Measurements from ENCODE around the gene ANKS3.

The ANKS3 gene

DNA sequence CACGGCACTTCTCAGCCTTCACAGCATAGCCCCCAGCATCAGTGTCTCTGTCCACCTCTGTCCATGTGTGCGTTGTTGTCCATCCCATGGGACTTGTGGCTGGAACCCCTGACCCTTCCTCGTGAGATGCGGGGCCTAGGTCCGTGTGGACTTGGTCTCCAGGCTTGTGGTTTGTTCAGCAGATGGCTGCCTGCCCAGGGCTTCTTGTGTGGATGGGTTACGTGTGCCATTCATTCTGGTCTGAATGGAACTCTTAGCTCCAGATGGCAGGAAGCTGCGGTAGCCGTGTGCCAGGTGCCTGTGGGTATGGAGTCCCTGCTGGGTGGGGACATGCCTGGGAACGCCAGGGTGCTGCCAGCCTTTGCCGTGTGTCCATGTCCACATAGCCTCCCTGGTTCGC lies 72.4 kb downstream of the ANKS3 start:
- peaks cover 5 to 31% (median 17%) of the 10 kb centered on the region in 5 donors for H3K4me1 ChIP-seq (ENCODE audit: control insufficient read depth in 5 of 5, insufficient read depth in 5 of 5, low read length in 5 of 5)
- no peak overlapping the region for H3K27ac ChIP-seq (ENCODE audit: low read depth, low read length)
- H3K9me3 ChIP-seq (ENCODE audit: control insufficient read depth in 5 of 5, low read length in 5 of 5): no peaks in the 10 kb centered on the region
- no peaks in the 10 kb centered on the region for H3K27me3 ChIP-seq (ENCODE audit: control insufficient read depth in 5 of 5, insufficient read depth in 4 of 5, low read length in 5 of 5)
- no peak overlapping the region for H3K4me3 ChIP-seq (ENCODE audit: low read depth in 1 of 5, low read length in 5 of 5)
- H3K36me3 ChIP-seq (ENCODE audit: control insufficient read depth in 5 of 5, insufficient read depth in 5 of 5, low read length in 5 of 5): peaks cover 0 to 71% (median 44%) of the 10 kb centered on the region in 5 donors
- no peak overlapping the region for H3K9ac ChIP-seq (ENCODE audit: low read length in 5 of 5)

DNA sequence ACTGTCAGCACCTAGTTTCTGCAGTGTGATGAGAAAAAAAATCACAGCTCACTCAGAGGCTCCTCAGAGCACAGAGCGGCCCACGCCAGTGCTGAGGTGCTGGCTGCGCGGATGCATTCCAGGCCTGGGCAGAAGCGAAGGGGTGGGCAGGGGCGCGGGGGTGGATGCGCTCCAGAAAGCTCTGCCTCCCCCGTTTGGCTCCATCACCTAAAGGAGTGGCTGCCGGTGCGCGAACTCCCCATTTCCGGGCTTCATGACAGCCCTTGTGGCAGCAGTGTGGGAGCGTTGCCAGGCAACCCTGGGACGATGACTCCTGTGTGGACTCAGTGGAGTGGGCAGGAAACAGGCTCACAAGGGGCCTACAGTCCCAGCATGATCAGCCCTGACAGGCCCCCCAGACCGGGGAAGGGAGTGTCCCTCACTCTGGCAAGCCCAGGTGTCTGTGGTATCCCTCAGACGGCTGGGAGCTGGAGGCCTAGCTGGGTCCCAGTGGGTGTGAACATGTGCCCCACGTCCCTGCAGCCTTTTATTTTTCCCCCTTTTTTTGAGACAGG lies 73.5 kb downstream of the ANKS3 start:
- Histone ChIP-seq H3K9ac (ENCODE audit: low read length in 5 of 5) (no peak overlapping the region), H3K36me3 (ENCODE audit: control insufficient read depth in 5 of 5, insufficient read depth in 5 of 5, low read length in 5 of 5) (peaks cover 0 to 74% (median 45%) of the 10 kb centered on the region in 5 donors), H3K4me1 (ENCODE audit: control insufficient read depth in 5 of 5, insufficient read depth in 5 of 5, low read length in 5 of 5) (peaks cover 5 to 29% (median 17%) of the 10 kb centered on the region in 5 donors), H3K27ac (ENCODE audit: low read depth, low read length) (no peak overlapping the region), H3K4me3 (ENCODE audit: low read depth in 1 of 5, low read length in 5 of 5) (no peak overlapping the region), H3K9me3 (ENCODE audit: control insufficient read depth in 5 of 5, low read length in 5 of 5) (no peaks in the 10 kb centered on the region), H3K27me3 (ENCODE audit: control insufficient read depth in 5 of 5, insufficient read depth in 4 of 5, low read length in 5 of 5) (no peaks in the 10 kb centered on the region)

DNA sequence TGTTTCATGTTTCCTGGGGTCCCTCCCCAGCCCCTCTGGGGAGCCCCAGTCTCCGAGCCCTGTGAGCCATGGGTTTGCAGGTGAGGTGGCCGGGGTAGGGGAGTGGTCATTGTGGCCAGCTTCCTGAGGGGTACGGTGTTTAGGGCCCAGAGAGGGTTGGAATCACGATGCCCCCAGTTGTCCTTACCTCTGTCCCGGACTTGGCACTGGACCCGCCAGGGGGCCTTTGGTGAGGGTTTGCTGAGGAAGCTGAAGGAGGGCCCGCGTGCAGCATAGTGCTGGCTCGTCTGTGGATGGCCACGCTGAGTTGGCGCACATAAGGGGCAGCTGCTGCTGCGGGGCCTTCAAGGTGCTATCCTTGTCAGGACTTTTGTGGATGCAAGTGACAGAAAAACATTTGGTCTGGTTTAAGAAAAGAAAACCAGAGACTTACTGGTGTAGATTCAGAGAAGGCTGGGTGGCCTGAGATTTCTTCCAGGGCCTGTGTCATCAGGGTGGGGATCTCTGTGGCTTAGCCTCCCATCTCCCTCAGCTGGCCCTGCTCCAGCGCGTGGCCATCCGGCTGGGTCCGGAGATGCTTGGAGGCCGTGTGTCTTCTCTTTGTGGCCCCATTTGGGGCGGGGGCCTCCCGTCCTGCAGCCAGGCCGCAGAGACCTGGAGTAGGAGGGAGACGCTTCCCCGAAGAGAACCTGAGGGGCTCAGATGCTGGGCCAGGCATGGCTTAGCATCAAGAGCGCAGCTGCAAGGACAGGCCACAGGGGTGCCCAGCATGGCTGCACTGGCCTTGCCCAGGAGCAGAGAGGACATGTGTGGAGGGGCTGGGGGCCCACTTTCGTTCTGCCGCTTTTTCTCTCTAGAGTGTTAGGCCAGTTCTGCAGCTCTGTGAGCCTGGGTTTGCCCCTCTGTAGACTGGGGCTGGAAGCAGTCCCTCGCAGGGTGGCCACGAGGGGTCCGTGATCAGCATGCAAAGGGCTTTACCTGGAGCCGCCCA lies 74.4 kb downstream of the ANKS3 start:
- H3K9me3 ChIP-seq (ENCODE audit: control insufficient read depth in 5 of 5, low read length in 5 of 5): no peaks in the 10 kb centered on the region
- H3K9ac ChIP-seq (ENCODE audit: low read length in 5 of 5): no peak overlapping the region
- H3K36me3 ChIP-seq (ENCODE audit: control insufficient read depth in 5 of 5, insufficient read depth in 5 of 5, low read length in 5 of 5): peaks cover 0 to 79% (median 51%) of the 10 kb centered on the region in 5 donors
- H3K4me1 ChIP-seq (ENCODE audit: control insufficient read depth in 5 of 5, insufficient read depth in 5 of 5, low read length in 5 of 5): peaks cover 5 to 20% (median 12%) of the 10 kb centered on the region in 5 donors
- H3K4me3 ChIP-seq (ENCODE audit: low read depth in 1 of 5, low read length in 5 of 5): no peak overlapping the region
- H3K27ac ChIP-seq (ENCODE audit: low read depth, low read length): no peak overlapping the region
- H3K27me3 ChIP-seq (ENCODE audit: control insufficient read depth in 5 of 5, insufficient read depth in 4 of 5, low read length in 5 of 5): no peaks in the 10 kb centered on the region

- peaks cover 0 to 94% (median 64%) of the 10 kb centered on the region in 5 donors for H3K36me3 ChIP-seq (ENCODE audit: control insufficient read depth in 5 of 5, insufficient read depth in 5 of 5, low read length in 5 of 5)
- no peaks in the 10 kb centered on the region for H3K9me3 ChIP-seq (ENCODE audit: control insufficient read depth in 5 of 5, low read length in 5 of 5)
- H3K27me3 ChIP-seq (ENCODE audit: control insufficient read depth in 5 of 5, insufficient read depth in 4 of 5, low read length in 5 of 5): no peaks in the 10 kb centered on the region
- H3K4me3 ChIP-seq (ENCODE audit: low read depth in 1 of 5, low read length in 5 of 5): no peak overlapping the region
- H3K27ac ChIP-seq (ENCODE audit: low read depth, low read length): no peak overlapping the region
- H3K9ac ChIP-seq (ENCODE audit: low read length in 5 of 5): no peak overlapping the region
- H3K4me1 ChIP-seq (ENCODE audit: control insufficient read depth in 5 of 5, insufficient read depth in 5 of 5, low read length in 5 of 5): peaks cover 0 to 8% (median 0%) of the 10 kb centered on the region in 5 donors
Observed at GRCh38 chr16:4656695-4657686, 77.1 kb downstream of the ANKS3 start.

- Histone ChIP-seq H3K4me3 (ENCODE audit: low read depth in 1 of 5, low read length in 5 of 5) (no peak overlapping the region), H3K9me3 (ENCODE audit: control insufficient read depth in 5 of 5, low read length in 5 of 5) (no peaks in the 10 kb centered on the region), H3K36me3 (ENCODE audit: control insufficient read depth in 5 of 5, insufficient read depth in 5 of 5, low read length in 5 of 5) (peaks cover 0 to 95% (median 68%) of the 10 kb centered on the region in 5 donors), H3K4me1 (ENCODE audit: control insufficient read depth in 5 of 5, insufficient read depth in 5 of 5, low read length in 5 of 5) (peaks cover 0 to 6% (median 0%) of the 10 kb centered on the region in 5 donors), H3K27ac (ENCODE audit: low read depth, low read length) (no peak overlapping the region), H3K27me3 (ENCODE audit: control insufficient read depth in 5 of 5, insufficient read depth in 4 of 5, low read length in 5 of 5) (no peaks in the 10 kb centered on the region), H3K9ac (ENCODE audit: low read length in 5 of 5) (no peak overlapping the region)
Observed at GRCh38 chr16:4656221-4656620, 77.8 kb downstream of the ANKS3 start.

- Histone ChIP-seq H3K9ac (ENCODE audit: low read length in 5 of 5) (no peak overlapping the region), H3K9me3 (ENCODE audit: control insufficient read depth in 5 of 5, low read length in 5 of 5) (no peaks in the 10 kb centered on the region), H3K27me3 (ENCODE audit: control insufficient read depth in 5 of 5, insufficient read depth in 4 of 5, low read length in 5 of 5) (no peaks in the 10 kb centered on the region), H3K27ac (ENCODE audit: low read depth, low read length) (no peak overlapping the region), H3K4me3 (ENCODE audit: low read depth in 1 of 5, low read length in 5 of 5) (no peak overlapping the region), H3K36me3 (ENCODE audit: control insufficient read depth in 5 of 5, insufficient read depth in 5 of 5, low read length in 5 of 5) (peaks cover 0 to 94% (median 70%) of the 10 kb centered on the region in 5 donors), H3K4me1 (ENCODE audit: control insufficient read depth in 5 of 5, insufficient read depth in 5 of 5, low read length in 5 of 5) (peaks cover 0 to 6% (median 0%) of the 10 kb centered on the region in 5 donors)
Observed at GRCh38 chr16:4655801-4656200, 78.3 kb downstream of the ANKS3 start.

- Histone ChIP-seq H3K27me3 (ENCODE audit: control insufficient read depth in 5 of 5, insufficient read depth in 4 of 5, low read length in 5 of 5) (no peaks in the 10 kb centered on the region), H3K4me1 (ENCODE audit: control insufficient read depth in 5 of 5, insufficient read depth in 5 of 5, low read length in 5 of 5) (peaks cover 0 to 8% (median 0%) of the 10 kb centered on the region in 5 donors), H3K9ac (ENCODE audit: low read length in 5 of 5) (no peak overlapping the region), H3K27ac (ENCODE audit: low read depth, low read length) (no peak overlapping the region), H3K4me3 (ENCODE audit: low read depth in 1 of 5, low read length in 5 of 5) (no peak overlapping the region), H3K36me3 (ENCODE audit: control insufficient read depth in 5 of 5, insufficient read depth in 5 of 5, low read length in 5 of 5) (peaks cover 0 to 89% (median 70%) of the 10 kb centered on the region in 5 donors), H3K9me3 (ENCODE audit: control insufficient read depth in 5 of 5, low read length in 5 of 5) (no peaks in the 10 kb centered on the region)
Observed at GRCh38 chr16:4654964-4655590, 79.0 kb downstream of the ANKS3 start.

- no peak overlapping the region for H3K9ac ChIP-seq (ENCODE audit: low read length in 5 of 5)
- peaks cover 0 to 83% (median 65%) of the 10 kb centered on the region in 5 donors for H3K36me3 ChIP-seq (ENCODE audit: control insufficient read depth in 5 of 5, insufficient read depth in 5 of 5, low read length in 5 of 5)
- peaks cover 0 to 14% (median 6%) of the 10 kb centered on the region in 5 donors for H3K4me1 ChIP-seq (ENCODE audit: control insufficient read depth in 5 of 5, insufficient read depth in 5 of 5, low read length in 5 of 5)
- no peaks in the 10 kb centered on the region for H3K27me3 ChIP-seq (ENCODE audit: control insufficient read depth in 5 of 5, insufficient read depth in 4 of 5, low read length in 5 of 5)
- H3K9me3 ChIP-seq (ENCODE audit: control insufficient read depth in 5 of 5, low read length in 5 of 5): no peaks in the 10 kb centered on the region
- no peak overlapping the region for H3K27ac ChIP-seq (ENCODE audit: low read depth, low read length)
- H3K4me3 ChIP-seq (ENCODE audit: low read depth in 1 of 5, low read length in 5 of 5): no peak overlapping the region
Observed at GRCh38 chr16:4654011-4654963, 79.8 kb downstream of the ANKS3 start.
